Measurements from ENCODE around the gene SMIM45.

DNA sequence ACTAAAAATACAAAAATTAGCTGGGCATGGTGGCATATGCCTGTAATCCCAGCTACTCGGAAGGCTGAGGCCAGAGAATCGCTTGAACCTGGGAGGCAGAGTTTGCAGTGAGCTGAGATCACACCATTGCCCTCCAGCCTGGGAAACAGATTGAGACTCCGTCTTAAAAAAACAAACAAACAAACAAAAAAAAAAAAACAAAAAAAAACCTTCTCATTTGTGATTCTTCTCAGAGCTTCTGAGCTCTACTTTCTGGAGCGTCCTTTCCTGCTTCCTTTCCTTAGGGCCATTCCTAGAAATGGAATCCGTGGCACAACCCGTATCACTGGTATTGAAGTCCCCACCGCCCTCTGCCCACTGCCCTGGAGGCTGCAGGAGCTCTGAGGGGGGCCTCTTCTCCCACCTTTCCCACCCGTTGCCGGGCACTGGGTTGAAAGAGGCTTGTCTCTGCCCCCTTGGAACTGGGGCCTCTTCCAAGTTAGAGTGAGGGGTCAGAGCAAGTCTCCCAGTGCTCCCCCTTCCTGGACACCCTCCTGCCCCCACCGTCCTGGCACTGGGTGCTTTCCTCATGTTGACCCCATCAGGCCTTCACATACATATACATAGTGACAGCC is 35.1 kb upstream of the SMIM45 start:
- TF ChIP-seq, protein P1, sequence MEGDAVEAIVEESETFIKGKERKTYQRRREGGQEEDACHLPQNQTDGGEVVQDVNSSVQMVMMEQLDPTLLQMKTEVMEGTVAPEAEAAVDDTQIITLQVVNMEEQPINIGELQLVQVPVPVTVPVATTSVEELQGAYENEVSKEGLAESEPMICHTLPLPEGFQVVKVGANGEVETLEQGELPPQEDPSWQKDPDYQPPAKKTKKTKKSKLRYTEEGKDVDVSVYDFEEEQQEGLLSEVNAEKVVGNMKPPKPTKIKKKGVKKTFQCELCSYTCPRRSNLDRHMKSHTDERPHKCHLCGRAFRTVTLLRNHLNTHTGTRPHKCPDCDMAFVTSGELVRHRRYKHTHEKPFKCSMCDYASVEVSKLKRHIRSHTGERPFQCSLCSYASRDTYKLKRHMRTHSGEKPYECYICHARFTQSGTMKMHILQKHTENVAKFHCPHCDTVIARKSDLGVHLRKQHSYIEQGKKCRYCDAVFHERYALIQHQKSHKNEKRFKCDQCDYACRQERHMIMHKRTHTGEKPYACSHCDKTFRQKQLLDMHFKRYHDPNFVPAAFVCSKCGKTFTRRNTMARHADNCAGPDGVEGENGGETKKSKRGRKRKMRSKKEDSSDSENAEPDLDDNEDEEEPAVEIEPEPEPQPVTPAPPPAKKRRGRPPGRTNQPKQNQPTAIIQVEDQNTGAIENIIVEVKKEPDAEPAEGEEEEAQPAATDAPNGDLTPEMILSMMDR (IDR thresholded peaks at IDR 0.05): no peak
- TF ChIP-seq POLR2A (IDR thresholded peaks at IDR 0.05): no peak

Measured in esophagus squamous epithelium (tissue), 4 donors.